ENCODE results near the gene CNNM4. TPM values are rescaled to one million over a fixed set of nuclear protein-coding genes. Genes with fewer than 3 reads are reported as not detected.

Gene CNNM4
- total and polyA plus RNA-seq, 4 experiments from 2014 or later: 0.94 to 7.2 (median 6.0) TPM

GRCh38 chr2:96739633-96740428, 20.9 kb upstream of the CNNM4 start, which contains the start of gene LMAN2L:
Gene LMAN2L (minus strand): TSS chr2:96740064. CDS start chr2:96740040, 24 bp downstream.
- H3K27me3 Mint-ChIP-seq: no peaks in the 10 kb centered on the region
- CTCF ChIA-PET (ENCODE audit: partially characterized antibody): interaction anchor here (1.0 to 11.7 kb wide), 2 partner anchors 22 to 118 kb away, joined by 3 to 87 read pairs; partner anchors contain the start of genes ANKRD39 and CNNM4
- DNase-seq: peak; percentile 94 to 99 (median 98)
- Histone ChIP-seq H3K27ac (ENCODE audit: low read depth, low read length) (peak within 1 kb of the TSS; percentile 75), H3K9me3 (ENCODE audit: control insufficient read depth in 1 of 2, low read length in 2 of 2) (no peaks in the 10 kb centered on the region), H3K4me3 (ENCODE audit: low read length in 2 of 2) (peak within 1 kb of the TSS; percentile 63 to 82), H3K4me1 (ENCODE audit: insufficient read depth, low read length) (peaks cover 36% of the 10 kb centered on the region), H3K36me3 (ENCODE audit: insufficient read depth, low read length) (peaks cover 4% of the 10 kb centered on the region), H3K27me3 (ENCODE audit: insufficient read depth, low read length) (no peaks in the 10 kb centered on the region)
- H3K4me1 Mint-ChIP-seq: peaks cover 24 to 53% (median 39%) of the 10 kb centered on the region in 4 donors
- H3K36me3 Mint-ChIP-seq: peaks cover 0 to 22% of the 10 kb centered on the region in 2 donors
- H3K9me3 Mint-ChIP-seq: no peaks in the 10 kb centered on the region
- POLR2A ChIA-PET (ENCODE audit: partially characterized antibody): interaction anchor here (1.3 to 2.8 kb wide), 4 partner anchors 20 to 223 kb away, joined by 3 to 15 read pairs (median 4); partner anchors contain the start of genes ANKRD39 and CNNM4
- peak within 1 kb of the TSS; percentile 90 to 98 (median 97) for H3K27ac Mint-ChIP-seq
- H3K4me3 Mint-ChIP-seq: peak within 1 kb of the TSS; percentile 93 to 100 (median 98)
- intact Hi-C loops (cut with micrococcal nuclease): loop anchor here (1.0 to 5.0 kb wide), 6 partner anchors 20 to 222 kb away; partner anchors contain the start of genes ANKRD39, CNNM3, CNNM4 and KANSL3

GRCh38 chr2:96747061-96747617, 13.6 kb upstream of the CNNM4 start:
- intact Hi-C loops (cut with micrococcal nuclease): no loop called here
- no peak overlapping the region for H3K4me3 Mint-ChIP-seq

GRCh38 chr2:96751800-96752199, 8.9 kb upstream of the CNNM4 start:
- POLR2A ChIA-PET (ENCODE audit: partially characterized antibody): no interaction called here
- Mint-ChIP-seq H3K27me3 (peaks cover 1 to 2% of the 10 kb centered on the region in 2 donors), H3K9me3 (peaks cover 0 to 2% (median 0%) of the 10 kb centered on the region in 8 donors), H3K4me3 (no peak overlapping the region), H3K27ac (no peak overlapping the region), H3K36me3 (no peaks in the 10 kb centered on the region), H3K4me1 (no peaks in the 10 kb centered on the region)
- H3K27me3 ChIP-seq (ENCODE audit: insufficient read depth, low read length): no peaks in the 10 kb centered on the region
- no peaks in the 10 kb centered on the region for H3K9me3 ChIP-seq (ENCODE audit: control insufficient read depth in 1 of 2, low read length in 2 of 2)
- no peaks in the 10 kb centered on the region for H3K4me1 ChIP-seq (ENCODE audit: insufficient read depth, low read length)
- intact Hi-C loops (cut with micrococcal nuclease): no loop called here
- CTCF ChIA-PET (ENCODE audit: partially characterized antibody): no interaction called here
- H3K36me3 ChIP-seq (ENCODE audit: insufficient read depth, low read length): no peaks in the 10 kb centered on the region
- DNase-seq: no peak
- H3K27ac ChIP-seq (ENCODE audit: low read depth, low read length): no peak overlapping the region
- H3K4me3 ChIP-seq (ENCODE audit: low read length in 2 of 2): no peak overlapping the region

More at GRCh38 chr2:96747061-96747617, 13.6 kb upstream of the CNNM4 start:
- H3K36me3 ChIP-seq (ENCODE audit: insufficient read depth, low read length): no peaks in the 10 kb centered on the region
- Mint-ChIP-seq H3K27me3 (peaks cover 0 to 1% of the 10 kb centered on the region in 2 donors), H3K4me1 (peaks cover 0 to 4% (median under 1%) of the 10 kb centered on the region in 4 donors), H3K36me3 (no peaks in the 10 kb centered on the region), H3K9me3 (peaks cover 0 to 2% (median 0%) of the 10 kb centered on the region in 8 donors), H3K27ac (no peak overlapping the region)
- no peak overlapping the region for H3K27ac ChIP-seq (ENCODE audit: low read depth, low read length)
- no peaks in the 10 kb centered on the region for H3K27me3 ChIP-seq (ENCODE audit: insufficient read depth, low read length)
- H3K9me3 ChIP-seq (ENCODE audit: control insufficient read depth in 1 of 2, low read length in 2 of 2): no peaks in the 10 kb centered on the region
- no peak for DNase-seq
- CTCF ChIA-PET (ENCODE audit: partially characterized antibody): interaction anchor here (0.9 kb wide), 1 partner anchor 16 kb away, joined by 3 read pairs; no protein-coding TSS in a partner anchor
- POLR2A ChIA-PET (ENCODE audit: partially characterized antibody): no interaction called here
- H3K4me3 ChIP-seq (ENCODE audit: low read length in 2 of 2): no peak overlapping the region
- peaks cover 5% of the 10 kb centered on the region for H3K4me1 ChIP-seq (ENCODE audit: insufficient read depth, low read length)

GRCh38 chr2:96753661-96754282, 6.9 kb upstream of the CNNM4 start:
- no peak overlapping the region for H3K27ac ChIP-seq (ENCODE audit: low read depth, low read length)
- H3K4me3 ChIP-seq (ENCODE audit: low read length in 2 of 2): no peak overlapping the region
- intact Hi-C loops (cut with micrococcal nuclease): no loop called here
- no peaks in the 10 kb centered on the region for H3K9me3 ChIP-seq (ENCODE audit: control insufficient read depth in 1 of 2, low read length in 2 of 2)
- no peaks in the 10 kb centered on the region for H3K4me1 ChIP-seq (ENCODE audit: insufficient read depth, low read length)
- Mint-ChIP-seq H3K4me1 (no peaks in the 10 kb centered on the region), H3K27me3 (peaks cover 1 to 2% of the 10 kb centered on the region in 2 donors), H3K9me3 (no peaks in the 10 kb centered on the region), H3K36me3 (no peaks in the 10 kb centered on the region), H3K4me3 (no peak overlapping the region), H3K27ac (no peak overlapping the region)
- CTCF ChIA-PET (ENCODE audit: partially characterized antibody): no interaction called here
- no peaks in the 10 kb centered on the region for H3K36me3 ChIP-seq (ENCODE audit: insufficient read depth, low read length)
- no peaks in the 10 kb centered on the region for H3K27me3 ChIP-seq (ENCODE audit: insufficient read depth, low read length)
- POLR2A ChIA-PET (ENCODE audit: partially characterized antibody): no interaction called here
- DNase-seq: no peak

GRCh38 chr2:96754317-96754716, 6.4 kb upstream of the CNNM4 start:
- H3K27ac Mint-ChIP-seq: no peak overlapping the region
- H3K36me3 ChIP-seq (ENCODE audit: insufficient read depth, low read length): no peaks in the 10 kb centered on the region
- H3K9me3 Mint-ChIP-seq: no peaks in the 10 kb centered on the region
- H3K27ac ChIP-seq (ENCODE audit: low read depth, low read length): no peak overlapping the region
- no peaks in the 10 kb centered on the region for H3K9me3 ChIP-seq (ENCODE audit: control insufficient read depth in 1 of 2, low read length in 2 of 2)
- H3K4me3 Mint-ChIP-seq: no peak overlapping the region
- H3K4me3 ChIP-seq (ENCODE audit: low read length in 2 of 2): no peak overlapping the region
- DNase-seq: no peak
- CTCF ChIA-PET (ENCODE audit: partially characterized antibody): no interaction called here
- H3K4me1 ChIP-seq (ENCODE audit: insufficient read depth, low read length): peaks cover 5% of the 10 kb centered on the region
- POLR2A ChIA-PET (ENCODE audit: partially characterized antibody): no interaction called here
- H3K4me1 Mint-ChIP-seq: peaks cover 2 to 5% (median 3%) of the 10 kb centered on the region in 4 donors
- H3K27me3 ChIP-seq (ENCODE audit: insufficient read depth, low read length): no peaks in the 10 kb centered on the region
- H3K27me3 Mint-ChIP-seq: peaks cover 1 to 2% of the 10 kb centered on the region in 2 donors
- no peaks in the 10 kb centered on the region for H3K36me3 Mint-ChIP-seq
- intact Hi-C loops (cut with micrococcal nuclease): no loop called here

GRCh38 chr2:96756788-96757476, 3.8 kb upstream of the CNNM4 start:
- intact Hi-C loops (cut with micrococcal nuclease): no loop called here
- H3K9me3 ChIP-seq (ENCODE audit: control insufficient read depth in 1 of 2, low read length in 2 of 2): no peaks in the 10 kb centered on the region
- ChIA-PET CTCF (ENCODE audit: partially characterized antibody) (no interaction called here), POLR2A (ENCODE audit: partially characterized antibody) (interaction anchor here (0.6 to 9.7 kb wide), 3 partner anchors 19 to 60 kb away, joined by 3 to 54 read pairs (median 4); partner anchors contain the start of gene CNNM3)
- no peak overlapping the region for H3K27ac ChIP-seq (ENCODE audit: low read depth, low read length)
- Mint-ChIP-seq H3K27me3 (peaks cover 0 to 2% of the 10 kb centered on the region in 2 donors), H3K27ac (peak overlapping the region in 2 of 7 donors; percentile 18 to 37), H3K4me1 (peaks cover 15 to 28% (median 19%) of the 10 kb centered on the region in 4 donors), H3K9me3 (no peaks in the 10 kb centered on the region), H3K4me3 (no peak overlapping the region), H3K36me3 (no peaks in the 10 kb centered on the region)
- no peaks in the 10 kb centered on the region for H3K27me3 ChIP-seq (ENCODE audit: insufficient read depth, low read length)
- peaks cover 26% of the 10 kb centered on the region for H3K4me1 ChIP-seq (ENCODE audit: insufficient read depth, low read length)
- H3K4me3 ChIP-seq (ENCODE audit: low read length in 2 of 2): no peak overlapping the region
- no peaks in the 10 kb centered on the region for H3K36me3 ChIP-seq (ENCODE audit: insufficient read depth, low read length)
- no peak for DNase-seq

All from CD4-positive, alpha-beta memory T cell (primary cell).